GM18861 (cell line): ENCODE results near the gene ARHGAP1.

Experiments used
- ATAC-seq: cut with Tn5 transposase; IDR thresholded peaks from one replicate; pipeline ENCODE4 v1.9.1; 2021; ENCODE audit not compliant: unreplicated experiment

ARHGAP1 gene

GRCh38 chr11:46695345-46696211 is 4.8 kb downstream of the ARHGAP1 start:
- ATAC-seq: no peak

GRCh38 chr11:46694607-46695006 is 5.8 kb downstream of the ARHGAP1 start:
- ATAC-seq: no peak

- ATAC-seq: no peak
Observed at GRCh38 chr11:46694072-46694471, 6.3 kb downstream of the ARHGAP1 start.

- no peak for ATAC-seq
Observed at GRCh38 chr11:46693597-46694012, 6.8 kb downstream of the ARHGAP1 start.

- ATAC-seq: no peak
Observed at GRCh38 chr11:46692450-46692849, 8.0 kb downstream of the ARHGAP1 start.

GRCh38 chr11:46690702-46691101 is 9.7 kb downstream of the ARHGAP1 start:
- no peak for ATAC-seq

GRCh38 chr11:46686886-46687795 is 13.3 kb downstream of the ARHGAP1 start:
- no peak for ATAC-seq

GRCh38 chr11:46684367-46684766 is 16.1 kb downstream of the ARHGAP1 start:
- no peak for ATAC-seq

- ATAC-seq: no peak
Observed at GRCh38 chr11:46682773-46683752, 17.4 kb downstream of the ARHGAP1 start.

GRCh38 chr11:46681814-46682213 is 18.6 kb downstream of the ARHGAP1 start:
- ATAC-seq: no peak

GRCh38 chr11:46680815-46681214 is 19.6 kb downstream of the ARHGAP1 start:
- ATAC-seq: no peak

GRCh38 chr11:46680164-46680760 is 20.2 kb downstream of the ARHGAP1 start:
- ATAC-seq: no peak

- no peak for ATAC-seq
Observed at GRCh38 chr11:46679241-46680163, 20.9 kb downstream of the ARHGAP1 start.

- no peak for ATAC-seq
Observed at GRCh38 chr11:46678741-46679130, 21.7 kb downstream of the ARHGAP1 start.

GRCh38 chr11:46677991-46678740 is 22.3 kb downstream of the ARHGAP1 start:
- ATAC-seq: no peak

- ATAC-seq: no peak
Observed at GRCh38 chr11:46677169-46677568, 23.2 kb downstream of the ARHGAP1 start.

- ATAC-seq: no peak
Observed at GRCh38 chr11:46676436-46677158, 23.8 kb downstream of the ARHGAP1 start.

- no peak for ATAC-seq
Observed at GRCh38 chr11:46675949-46676348, 24.5 kb downstream of the ARHGAP1 start.
